Right lung (tissue), 5 donors: ENCODE data around the gene PPRC1. TPM values are rescaled to one million over a fixed set of nuclear protein-coding genes. Genes with fewer than 3 reads are reported as not detected.
A peak's percentile ranks its signal among the peaks of the same experiment; 100 is the strongest.

Source experiments
- DNase-seq, 2 donors: peaks; one replicate each; pipeline ENCODE4 v3.0.0-alpha.2; 2013
- polyA plus RNA-seq, 5 donors: library from polyadenylated mRNA; unstranded; fragments of 120-200 nt; gene quantifications; one replicate each; pipeline versions ENCODE4 v1.2.1 to v1.2.3, GENCODE V29; 2013; ENCODE audit warnings: inconsistent platforms in 1 of 5, low replicate concordance in 1 of 5; ENCODE audit not compliant: insufficient read length in 5 of 5, insufficient read depth in 1 of 5

PPRC1 gene
- polyA plus RNA-seq, 5 donors, result 33.7 to 48.3 (median 40.6) TPM

DNA sequence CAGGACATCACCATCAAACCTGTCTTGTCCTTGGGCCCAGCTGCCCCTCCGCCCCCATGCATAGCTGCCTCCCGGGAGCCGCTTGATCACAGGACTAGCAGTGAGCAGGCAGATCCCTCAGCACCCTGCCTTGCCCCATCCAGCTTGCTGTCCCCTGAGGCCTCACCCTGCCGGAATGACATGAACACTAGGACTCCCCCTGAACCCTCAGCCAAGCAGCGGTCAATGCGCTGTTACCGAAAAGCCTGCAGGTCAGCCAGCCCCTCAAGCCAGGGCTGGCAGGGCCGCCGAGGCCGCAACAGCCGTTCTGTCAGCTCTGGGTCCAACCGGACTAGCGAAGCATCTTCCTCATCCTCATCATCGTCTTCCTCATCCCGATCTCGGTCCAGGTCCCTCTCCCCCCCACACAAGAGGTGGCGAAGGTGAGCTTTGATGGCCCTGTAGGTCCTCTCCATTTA, 14.2 kb downstream of the PPRC1 start:
- DNase-seq, result no peak

DNA sequence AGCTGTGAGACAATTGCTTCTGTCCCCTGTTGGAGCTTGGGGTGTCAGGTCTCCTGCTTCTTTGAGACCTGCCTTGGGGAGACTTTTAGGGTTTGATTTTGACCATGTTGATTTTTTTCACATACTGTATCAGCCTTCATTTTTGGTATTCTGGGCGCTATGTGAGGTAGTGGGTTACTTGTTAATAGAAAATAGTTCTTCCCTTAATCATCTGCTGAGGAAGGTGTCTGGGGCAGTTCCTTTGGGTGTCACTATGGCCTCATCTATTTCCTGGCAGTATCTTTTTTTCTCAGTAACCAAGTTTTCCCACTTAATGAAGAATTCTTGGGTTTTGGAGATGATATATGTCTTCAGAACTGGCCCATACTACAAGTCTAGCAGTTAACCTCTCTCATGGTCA, 14.7 kb downstream of the PPRC1 start:
- DNase-seq, result no peak

- no peak for DNase-seq
Observed at GRCh38 chr10:102148275-102148674, 15.4 kb downstream of the PPRC1 start.

DNA sequence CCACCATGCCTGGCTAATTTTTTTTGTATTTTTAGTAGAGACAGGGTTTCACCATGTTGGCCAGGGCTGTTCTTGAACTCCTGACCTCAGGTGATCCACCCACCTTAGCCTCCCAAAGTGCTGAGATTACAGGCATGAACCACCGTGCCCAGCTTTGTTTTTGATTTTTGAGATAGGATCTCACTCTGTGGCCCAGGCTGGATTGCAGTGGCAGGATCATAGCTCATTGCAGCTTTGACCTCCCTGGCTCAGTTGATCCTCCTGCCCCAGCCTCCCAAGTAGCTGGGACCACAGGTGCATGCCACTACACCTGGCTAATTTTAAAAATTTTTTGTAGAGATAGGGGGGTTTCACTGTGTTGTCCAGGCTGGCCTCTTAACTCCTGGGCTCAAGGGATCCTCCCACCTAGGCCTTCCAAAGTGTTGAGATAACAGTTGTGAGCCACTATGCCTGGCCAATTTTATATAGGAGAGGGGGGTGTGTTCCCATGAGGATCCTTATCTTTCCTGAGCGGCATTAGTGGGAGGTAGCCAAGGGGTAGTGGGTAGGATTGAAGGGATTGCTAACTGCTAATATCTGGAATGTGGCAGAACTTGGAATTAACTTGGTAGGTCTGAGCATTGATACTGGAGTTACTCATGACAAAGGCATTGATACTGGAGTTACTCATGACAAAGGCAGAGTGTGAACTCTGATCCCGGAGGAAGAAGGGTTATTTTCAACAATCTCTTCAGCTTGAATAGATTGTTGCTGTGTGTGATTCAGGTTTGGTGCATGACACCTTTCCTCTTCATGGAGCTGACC, 18.3 kb downstream of the PPRC1 start:
- no peak for DNase-seq

- DNase-seq, result peak; percentile 98 to 99
Observed at GRCh38 chr10:102151774-102152544, 19.1 kb downstream of the PPRC1 start, which contains the start of gene NOLC1. Gene NOLC1 (plus strand): TSS chr10:102152389. CDS start chr10:102152411, 22 bp downstream.

DNA sequence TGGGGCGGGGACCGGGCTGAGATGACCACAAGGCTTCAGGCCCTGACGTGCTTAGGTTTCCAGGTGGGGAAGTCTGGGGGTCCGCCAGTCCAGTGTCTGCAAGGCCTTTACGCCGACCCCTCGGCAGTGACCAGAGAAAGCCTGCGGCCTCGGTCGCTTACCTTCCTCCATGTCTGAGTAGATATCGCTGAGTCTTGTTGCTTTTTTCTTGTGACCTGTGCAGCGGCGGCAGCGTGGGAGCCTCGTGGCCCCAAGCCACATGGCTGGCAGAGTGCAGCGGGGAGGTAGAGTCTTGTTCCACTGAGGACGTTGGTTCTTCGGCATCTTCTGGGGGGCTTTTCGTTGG, 19.7 kb downstream of the PPRC1 start:
- DNase-seq, result no peak

- DNase-seq, result no peak
Observed at GRCh38 chr10:102153093-102153620, 20.3 kb downstream of the PPRC1 start.

DNA sequence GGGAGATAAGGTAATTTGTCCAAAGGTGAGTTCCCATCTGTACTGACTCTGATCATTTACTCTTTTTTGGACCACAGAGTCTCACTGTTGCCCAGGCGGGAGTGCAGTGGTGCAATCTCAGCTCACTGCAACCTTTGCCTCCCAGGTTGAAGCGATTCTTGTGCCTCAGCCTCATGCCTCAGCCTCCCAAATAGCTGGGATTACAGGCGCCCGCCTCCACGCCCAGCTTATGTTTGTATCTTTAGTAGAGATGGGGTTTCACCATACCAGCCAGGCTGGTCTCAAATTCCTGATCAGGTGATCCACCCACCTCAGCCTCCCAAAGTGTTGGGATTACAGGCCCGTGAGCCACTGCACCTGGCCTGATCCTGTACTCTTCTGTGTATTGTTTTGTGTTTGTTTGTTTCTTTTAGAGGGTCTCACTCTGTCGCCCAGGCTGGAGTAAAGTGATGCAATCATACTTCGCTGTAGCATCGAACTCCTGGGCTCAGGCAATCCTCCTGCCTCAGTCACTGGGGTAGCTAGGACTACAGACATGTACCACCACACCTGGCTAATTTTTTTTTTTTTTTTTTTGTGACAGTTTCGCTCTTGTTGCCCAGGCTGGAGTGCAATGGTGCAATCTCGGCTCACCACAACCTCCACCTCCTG, 21.8 kb downstream of the PPRC1 start:
- no peak for DNase-seq

DNA sequence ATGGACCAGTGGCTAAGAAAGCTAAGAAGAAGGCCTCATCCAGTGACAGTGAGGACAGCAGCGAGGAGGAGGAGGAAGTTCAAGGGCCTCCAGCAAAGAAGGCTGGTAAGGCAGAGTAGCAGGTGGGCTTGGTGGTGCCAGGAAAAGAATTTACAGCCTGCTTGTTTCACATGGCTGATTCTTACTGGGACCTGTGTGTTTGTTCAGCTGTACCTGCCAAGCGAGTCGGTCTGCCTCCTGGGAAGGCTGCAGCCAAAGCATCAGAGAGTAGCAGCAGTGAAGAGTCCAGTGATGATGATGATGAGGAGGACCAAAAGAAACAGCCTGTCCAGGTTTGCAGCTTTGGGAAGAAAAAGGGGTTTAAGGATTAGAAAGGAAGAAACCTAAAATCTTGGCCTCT, 24.4 kb downstream of the PPRC1 start:
- DNase-seq, result no peak

GRCh38 chr10:102159051-102159597, 26.3 kb downstream of the PPRC1 start:
- no peak for DNase-seq

- DNase-seq, result no peak
Observed at GRCh38 chr10:102159831-102160230, 27.0 kb downstream of the PPRC1 start.

GRCh38 chr10:102163342-102163989, 30.6 kb downstream of the PPRC1 start:
- no peak for DNase-seq

DNA sequence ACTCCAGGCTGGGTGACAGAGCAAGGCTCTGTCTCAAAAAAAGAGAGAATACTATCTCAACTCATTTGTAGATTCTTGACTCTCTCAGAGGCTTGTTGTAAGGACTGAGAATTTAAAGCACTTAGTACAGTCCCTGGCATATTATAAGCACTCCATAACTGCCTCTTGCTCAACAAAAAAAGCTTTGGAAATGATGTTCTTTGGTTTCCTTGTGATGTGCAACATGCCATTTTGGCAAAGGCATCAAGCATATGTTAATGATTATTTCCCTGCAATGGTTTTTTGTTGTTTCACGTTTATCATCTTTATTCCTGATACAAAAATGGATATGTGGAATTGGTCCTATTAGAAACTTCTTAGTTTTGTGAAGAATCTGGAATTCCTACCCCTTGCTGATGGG, 35.0 kb downstream of the PPRC1 start:
- DNase-seq, result no peak

GRCh38 chr10:102170602-102171001, 37.8 kb downstream of the PPRC1 start:
- no peak for DNase-seq

DNA sequence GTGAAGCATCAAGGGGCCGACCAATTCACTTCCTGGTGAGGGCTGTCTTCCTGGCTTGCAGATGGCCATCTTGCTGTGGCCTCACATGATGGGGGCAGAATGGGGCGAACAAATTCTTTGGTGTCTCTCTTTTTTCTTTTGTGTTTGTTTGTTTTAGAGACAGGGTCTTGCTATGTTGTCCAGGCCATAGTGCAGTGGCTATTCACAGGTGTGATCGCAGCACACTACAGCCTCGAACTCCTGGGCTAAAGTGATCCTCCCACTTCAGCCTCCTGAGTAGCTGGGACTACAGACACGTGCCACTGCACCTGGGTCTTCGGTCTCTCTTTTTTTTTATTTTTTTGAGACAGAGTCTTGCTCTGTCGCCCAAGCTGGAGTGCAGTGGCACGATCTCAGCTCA, 39.4 kb downstream of the PPRC1 start:
- no peak for DNase-seq

- DNase-seq, result no peak
Observed at GRCh38 chr10:102175415-102175814, 42.6 kb downstream of the PPRC1 start.

DNA sequence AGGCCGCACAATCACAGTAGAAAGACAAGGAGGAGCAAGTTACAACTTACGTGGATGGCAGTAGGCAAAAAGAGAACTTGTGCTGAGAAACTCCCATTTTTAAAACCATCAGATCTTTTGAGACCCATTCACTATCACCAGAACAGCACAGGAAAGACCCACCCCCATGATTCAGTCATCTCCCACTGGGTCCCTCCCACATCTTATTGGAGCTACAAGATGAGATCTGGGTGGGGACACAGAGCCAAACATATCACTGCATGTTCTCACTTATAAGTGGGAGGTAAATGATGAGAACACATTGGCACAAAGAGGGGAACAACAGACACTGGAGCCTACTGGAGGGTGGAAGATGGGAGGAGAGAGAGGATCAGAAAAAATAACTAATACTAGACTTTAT, 51.8 kb downstream of the PPRC1 start:
- no peak for DNase-seq

GRCh38 chr10:102185272-102185671, 52.4 kb downstream of the PPRC1 start:
- DNase-seq, result no peak

GRCh38 chr10:102185811-102186527, 53.1 kb downstream of the PPRC1 start:
- peak; percentile 25 to 31 for DNase-seq

GRCh38 chr10:102188298-102188940, 55.6 kb downstream of the PPRC1 start:
- DNase-seq, result no peak
